Stimulated activated CD8-positive, alpha-beta memory T cell treated with anti-CD3 and anti-CD28 coated beads, Interleukin-15, amount 100 ng/mL, for 1 hour (primary cell): Measurements from ENCODE around the gene GPC4.

Experiments
- DNase-seq: peaks from one replicate; pipeline ENCODE4 v3.0.0-alpha.2; 2020; ENCODE audit warnings: low read depth

Gene GPC4

DNA sequence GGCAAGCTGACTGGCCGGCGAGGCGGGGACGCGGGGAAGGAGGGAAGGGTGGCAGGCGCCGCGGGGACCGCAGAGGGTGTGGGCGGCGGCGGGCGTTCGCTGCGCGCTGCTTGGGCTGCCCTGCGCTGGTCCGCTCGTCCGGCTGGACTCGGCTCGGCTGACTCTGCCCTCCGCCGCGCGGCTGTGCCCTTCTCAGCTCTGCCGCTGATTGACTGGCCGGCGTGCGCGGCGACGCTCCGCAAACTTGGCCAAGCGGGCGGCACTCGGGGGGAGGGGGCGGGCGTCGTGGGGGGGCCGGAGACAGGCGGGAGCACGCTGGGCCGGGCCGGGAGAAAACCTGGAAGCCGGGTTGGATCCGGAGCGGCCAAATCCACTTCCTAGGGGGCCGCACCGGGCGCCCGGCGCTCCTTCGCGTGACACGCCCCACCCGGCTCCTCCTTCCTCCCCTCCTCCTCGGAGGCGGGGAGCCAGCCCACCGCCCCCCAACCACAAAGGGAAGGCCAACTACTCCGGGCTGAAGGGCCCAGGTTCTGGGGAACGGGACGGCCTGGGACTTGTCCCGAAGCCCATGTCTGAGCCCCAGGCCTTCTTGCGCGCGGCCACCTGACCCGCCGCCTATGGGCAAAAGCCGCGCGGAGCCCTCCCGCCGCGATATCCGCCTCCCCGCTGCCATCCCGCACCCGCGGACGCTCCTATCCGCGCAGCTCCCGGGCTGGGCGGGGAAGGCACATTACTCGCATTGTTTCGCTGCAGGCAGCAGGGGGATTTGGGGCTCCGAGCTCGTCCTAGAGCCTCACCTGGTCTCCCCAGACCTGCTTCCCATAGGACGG lies at the start of gene GPC4:
Gene GPC4, minus strand, starts transcription at position 214 of the 830 bp plus-strand sequence. CDS start 524 bp downstream, outside the sequence.
- DNase-seq, result no peak

DNA sequence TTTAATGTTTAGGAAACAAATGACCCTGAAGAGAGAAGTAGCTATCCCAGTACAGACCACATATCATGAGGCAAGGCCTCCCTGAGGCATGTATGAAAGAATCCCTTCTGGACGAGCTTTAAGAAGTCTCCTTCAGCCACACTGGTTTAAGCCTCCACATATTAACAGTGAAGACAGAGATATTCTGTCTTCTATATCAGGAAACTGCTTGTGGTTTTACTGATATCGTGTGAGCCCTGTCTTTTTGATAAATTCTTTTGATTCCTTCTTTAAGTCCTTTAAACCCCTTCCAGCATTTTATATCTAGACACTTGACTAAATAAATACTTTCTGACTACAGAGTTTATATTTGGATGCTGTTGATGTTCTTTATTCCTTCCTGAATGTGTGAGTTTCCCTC lies 45.9 kb upstream of the GPC4 start:
- DNase-seq, result no peak

GRCh38 chrX:133454924-133455323 lies 39.6 kb upstream of the GPC4 start:
- DNase-seq, result no peak

DNA sequence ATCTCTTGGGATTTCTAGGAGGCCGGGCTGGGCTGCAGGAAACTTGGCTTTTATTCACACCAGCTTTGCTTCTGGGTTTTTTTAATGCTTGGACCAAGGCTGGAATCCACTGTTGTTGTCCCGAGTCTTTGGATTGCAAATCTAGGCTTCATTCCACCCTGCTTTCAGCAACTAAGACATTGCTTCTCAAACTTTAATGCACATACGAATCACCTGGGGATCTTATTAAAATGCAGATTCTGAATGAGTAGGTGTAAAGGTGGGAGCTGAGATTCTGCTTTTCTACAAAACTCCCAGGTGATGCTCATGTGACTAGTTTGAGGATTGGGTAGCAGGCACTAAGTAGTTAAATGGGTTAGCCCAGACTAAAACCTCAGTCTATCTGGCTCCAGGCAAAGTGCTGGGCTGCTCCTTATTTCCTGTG lies 39.2 kb upstream of the GPC4 start:
- no peak for DNase-seq

DNA sequence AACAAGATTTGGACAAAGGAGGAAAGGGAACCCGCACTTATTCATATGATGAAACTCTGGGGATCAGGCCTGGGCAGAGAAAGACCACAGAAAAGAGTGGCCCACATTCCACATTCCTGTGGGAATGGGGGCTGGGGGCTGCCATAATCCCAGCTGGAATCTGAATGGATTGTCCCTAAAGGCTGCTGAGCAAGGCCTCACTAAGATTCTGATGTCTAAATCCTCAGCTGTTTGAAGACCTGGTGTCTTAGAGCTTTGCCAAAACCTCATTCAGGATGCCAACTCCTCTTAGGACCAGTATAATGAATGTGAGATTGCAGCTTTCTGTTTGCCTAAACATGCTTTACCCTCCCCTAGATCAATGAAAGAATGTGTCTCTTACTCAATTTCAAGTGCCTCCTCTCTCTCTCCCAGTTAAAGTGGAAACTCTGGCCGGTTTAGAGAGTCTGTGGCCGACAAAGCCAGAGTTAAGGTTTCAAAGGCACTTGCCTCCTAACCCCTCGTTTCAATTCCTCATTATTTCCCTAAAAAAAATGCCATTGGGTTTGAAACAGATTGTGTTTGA lies 33.3 kb upstream of the GPC4 start:
- no peak for DNase-seq

GRCh38 chrX:133444952-133445831 lies 29.9 kb upstream of the GPC4 start:
- DNase-seq, result no peak

DNA sequence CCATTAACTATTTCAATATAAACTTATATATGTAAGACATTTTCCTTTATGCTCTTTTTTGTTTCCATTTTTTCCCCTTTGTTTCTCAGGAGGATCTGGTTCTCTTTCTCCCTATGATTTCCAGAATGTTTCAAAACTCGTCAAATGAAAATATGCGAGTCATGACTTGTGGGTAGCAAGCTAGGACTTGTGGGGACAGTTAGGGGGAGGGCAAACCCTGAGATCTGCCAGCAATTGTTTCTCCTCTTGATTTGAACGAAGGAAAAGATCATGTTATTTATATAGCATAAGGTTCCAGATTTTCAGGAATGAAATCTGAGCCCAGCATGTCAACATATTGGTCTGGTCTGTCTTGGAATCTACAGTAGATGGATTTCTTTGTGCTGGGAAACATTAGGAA lies 28.9 kb upstream of the GPC4 start:
- DNase-seq, result no peak

- no peak for DNase-seq
These were observed 25.5 kb upstream of the GPC4 start for GRCh38 chrX:133440797-133441163.

DNA sequence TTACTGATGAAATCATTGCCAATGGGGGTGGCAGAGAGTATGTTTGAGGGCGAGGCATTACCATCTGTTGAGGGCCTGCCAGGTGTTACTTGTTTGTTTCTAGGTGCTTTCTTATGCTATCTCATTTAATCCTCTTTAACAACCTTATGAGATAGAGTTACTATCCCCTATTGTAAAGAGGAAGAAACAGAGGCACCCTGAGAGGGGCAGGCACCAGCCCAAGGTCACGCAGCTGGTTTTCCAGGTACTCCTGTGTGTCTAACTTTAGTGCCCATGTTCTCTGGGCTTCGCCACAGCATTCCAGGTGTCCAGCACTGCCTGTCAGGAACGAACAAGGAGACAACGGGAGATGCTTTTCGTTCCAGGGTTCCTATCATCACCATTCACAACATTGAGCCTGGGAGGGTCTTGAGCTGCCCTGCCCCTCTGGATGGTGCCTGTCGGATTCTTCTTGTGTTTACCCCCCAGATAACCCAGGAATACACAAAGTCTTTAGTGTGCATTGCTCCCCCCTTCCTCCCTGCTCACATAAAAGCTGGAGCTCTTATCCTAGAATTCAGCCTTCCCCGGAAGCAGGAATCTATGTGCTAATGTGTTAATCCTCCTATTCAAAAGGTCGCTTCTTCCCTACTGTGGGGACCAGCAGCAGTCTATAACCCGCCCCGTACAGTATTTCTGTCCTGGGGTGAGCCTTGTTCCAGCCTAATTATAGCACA lies 24.9 kb upstream of the GPC4 start:
- no peak for DNase-seq

DNA sequence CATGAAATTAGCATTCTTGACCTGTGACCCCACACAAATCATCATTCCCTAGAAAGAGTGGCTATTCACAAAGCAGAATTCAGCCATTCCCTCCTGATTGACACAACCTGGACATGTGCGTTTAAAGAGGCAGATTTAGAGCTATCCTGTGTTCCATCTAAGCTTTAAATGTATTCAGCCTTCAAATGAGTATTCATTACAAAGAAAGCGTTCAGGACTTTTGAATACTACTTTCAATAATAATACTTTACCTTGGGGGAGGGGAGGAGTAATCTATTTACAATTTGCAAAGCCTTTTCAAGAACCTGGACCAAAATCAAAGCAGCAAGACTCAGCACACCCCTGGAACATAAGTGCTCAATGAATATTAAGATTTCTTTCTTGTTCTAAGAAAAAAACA lies 22.5 kb upstream of the GPC4 start:
- no peak for DNase-seq

DNA sequence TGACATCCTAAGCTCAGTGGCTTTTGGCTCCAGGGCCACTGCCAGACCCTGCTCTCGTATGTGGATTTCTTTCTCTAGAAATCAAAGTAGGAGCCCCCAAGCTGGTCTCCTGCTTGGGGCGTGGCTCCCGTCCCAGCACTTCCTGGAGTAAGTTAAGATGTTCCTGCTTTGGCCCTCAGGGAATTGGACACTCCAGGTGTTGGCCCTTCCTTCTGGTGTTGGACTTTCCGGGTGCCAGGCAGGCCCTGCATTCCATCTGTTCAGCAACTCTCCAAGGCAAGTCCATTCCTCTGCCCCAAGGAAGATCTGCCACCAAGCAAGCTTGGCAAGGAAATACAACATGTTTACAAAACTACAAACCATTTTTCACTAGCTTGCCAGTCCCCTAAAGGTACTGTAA lies 22.1 kb upstream of the GPC4 start:
- DNase-seq, result no peak

DNA sequence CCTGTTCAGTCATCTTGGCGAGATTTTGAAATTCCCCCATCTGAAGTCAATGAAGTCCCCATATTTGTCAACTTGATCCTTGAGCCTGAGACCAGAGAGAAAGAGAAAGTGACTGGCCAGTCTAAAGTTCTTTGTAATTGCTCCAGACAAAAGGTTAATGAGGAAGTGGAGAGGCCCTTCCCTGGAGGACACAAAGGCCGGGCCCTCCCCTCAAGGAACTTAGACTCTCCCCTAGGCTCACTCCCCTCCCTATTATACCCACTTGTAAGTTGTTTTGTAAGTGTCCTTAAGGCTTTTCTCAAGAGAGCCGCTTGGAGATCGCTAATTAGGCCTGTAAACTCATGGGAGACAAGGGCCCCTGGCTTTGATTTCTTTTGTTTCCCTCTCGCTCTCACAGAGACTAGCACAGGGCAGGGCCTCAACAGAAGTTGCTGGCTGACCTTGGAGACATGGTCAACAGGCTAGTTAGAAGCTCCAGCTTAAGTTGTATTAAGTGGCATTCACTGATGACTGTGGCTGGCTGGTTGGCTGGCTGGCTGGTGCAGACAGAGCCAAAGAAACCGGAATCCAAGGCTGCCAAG lies 20.3 kb upstream of the GPC4 start:
- DNase-seq, result no peak

DNA sequence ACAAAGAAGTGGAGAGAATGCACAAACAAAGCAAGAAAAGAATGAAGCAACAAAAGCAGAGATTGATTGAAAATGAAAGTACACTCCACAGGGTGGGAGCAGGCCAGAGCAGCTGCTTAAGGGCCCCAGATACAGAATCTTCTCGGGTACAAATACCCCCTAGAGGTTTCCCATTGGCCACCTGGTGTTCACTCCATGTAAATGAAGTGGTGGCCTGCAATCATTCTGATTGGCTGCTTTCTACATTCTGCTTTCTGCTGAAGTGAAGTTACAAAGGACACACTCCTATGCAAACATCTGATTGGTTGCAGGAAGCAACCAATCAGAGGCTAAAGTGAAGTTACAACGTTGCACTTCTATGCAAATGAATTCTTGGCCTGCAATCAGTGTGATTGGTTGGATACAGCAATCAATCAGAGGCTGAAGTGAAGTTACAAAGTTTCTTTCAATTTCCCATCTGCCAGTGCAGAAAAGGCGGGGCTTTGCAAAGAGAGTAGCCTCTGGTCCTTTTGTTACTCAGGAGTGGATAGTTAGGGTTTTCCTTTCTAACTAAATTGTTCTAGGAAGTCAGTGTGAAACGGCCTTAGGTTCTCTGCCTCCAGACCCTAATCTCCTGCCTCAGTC lies 19.0 kb upstream of the GPC4 start:
- DNase-seq, result no peak

GRCh38 chrX:133419911-133420310 lies 4.6 kb upstream of the GPC4 start:
- DNase-seq, result no peak

DNA sequence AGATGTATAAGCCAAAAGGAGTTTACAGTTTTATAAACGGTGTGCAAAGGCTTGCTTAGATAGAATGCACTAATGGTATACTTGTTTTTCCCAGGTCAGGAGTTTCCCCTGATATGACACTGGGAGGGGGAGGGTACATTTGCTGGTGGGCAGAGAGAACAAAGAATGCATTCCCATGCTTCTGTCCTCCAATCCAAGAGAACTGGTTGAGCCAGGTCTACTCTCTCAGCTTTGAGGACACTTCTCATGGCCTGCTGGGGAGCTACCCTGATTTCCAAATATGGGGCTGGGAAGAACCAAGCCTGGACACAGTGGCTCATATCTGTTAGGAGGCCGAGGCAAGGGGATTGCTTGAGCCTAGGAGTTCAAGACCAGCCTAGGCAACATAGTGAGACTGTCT lies 3.3 kb upstream of the GPC4 start:
- DNase-seq, result no peak

DNA sequence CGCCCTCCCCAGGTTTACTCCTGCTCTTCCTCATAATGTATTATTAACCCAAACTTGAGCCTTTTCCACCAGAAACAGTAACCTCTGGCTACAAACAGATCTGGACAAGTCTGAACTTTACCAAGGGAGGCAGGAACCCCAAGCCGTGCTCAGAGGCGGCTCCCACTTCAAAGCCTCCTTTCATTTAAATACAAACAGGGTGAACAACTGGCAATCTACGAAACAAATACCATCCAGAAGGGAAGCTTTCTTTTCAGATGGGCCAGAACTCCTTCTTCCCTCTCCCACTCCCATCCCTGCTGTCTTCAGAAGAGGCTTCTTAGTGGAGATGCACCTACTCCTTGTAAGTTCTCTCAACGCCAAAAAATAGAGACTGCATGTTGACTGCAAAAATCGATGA lies 2.1 kb upstream of the GPC4 start:
- DNase-seq, result no peak

GRCh38 chrX:133414406-133415275 lies 648 bp downstream of the GPC4 start:
- no peak for DNase-seq

DNA sequence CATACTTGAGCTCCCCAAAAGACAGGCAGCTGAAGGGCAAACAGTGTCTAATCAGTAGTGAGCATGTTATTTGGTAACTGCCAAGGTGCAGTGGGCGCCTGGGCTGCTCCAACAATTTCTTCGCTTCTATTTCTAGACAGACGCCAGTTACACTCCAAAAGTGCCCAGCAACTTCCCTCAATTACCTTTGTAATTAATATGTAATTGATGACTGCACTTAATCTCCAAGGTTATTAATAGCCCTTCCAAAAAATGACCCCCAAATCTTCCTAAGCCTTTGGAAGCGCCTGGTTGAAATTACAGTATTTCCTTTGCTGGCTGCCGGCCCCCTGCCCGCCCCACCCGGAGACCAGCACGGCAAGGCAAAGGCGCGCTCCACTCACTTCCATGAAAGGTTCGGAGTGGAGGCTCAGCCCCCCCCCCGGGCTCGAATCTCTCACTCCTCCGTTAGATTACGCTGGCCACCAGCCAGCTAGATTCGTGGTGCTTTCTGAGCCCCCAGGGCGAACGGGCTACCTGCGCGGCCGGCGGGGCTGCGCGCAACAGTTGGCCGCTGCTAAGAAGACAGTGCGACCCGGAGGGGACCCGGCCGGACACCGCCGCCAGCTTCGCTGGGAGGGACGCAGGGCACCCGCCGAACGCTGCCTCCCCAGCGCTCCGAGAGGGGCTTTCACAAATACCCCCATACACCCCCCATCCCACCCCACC lies 1.9 kb downstream of the GPC4 start:
- DNase-seq, result no peak

DNA sequence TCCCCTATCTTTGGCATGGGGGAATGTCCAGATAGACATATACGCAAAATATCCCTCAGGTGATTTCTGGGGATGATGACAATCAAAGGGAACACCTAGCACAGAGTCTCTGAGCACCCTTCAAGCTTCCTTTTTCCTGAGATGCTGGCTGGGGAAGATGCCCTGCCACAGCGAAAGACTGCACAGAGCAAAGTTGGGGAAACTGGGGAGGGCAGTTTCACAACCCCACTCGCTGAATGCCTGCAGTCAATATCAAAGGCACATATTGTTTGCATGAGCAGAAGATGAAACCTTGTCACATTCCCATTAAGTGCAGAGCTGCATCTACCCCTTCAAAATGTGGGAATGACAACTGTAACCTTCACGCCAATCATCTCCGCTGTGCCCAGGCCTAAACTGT lies 2.6 kb downstream of the GPC4 start:
- no peak for DNase-seq

- no peak for DNase-seq
These were observed 3.0 kb downstream of the GPC4 start for GRCh38 chrX:133412246-133412645.
